GM19193 (cell line): ENCODE data around the gene PRM2.

Experiments used
- POLR2A ChIP-seq: IDR thresholded peaks from 4 replicates; pipeline ENCODE4 v1.6.1; 2011; ENCODE audit not compliant: insufficient read depth, insufficient read length; ENCODE audit errors: extremely low read depth

PRM2 gene

DNA sequence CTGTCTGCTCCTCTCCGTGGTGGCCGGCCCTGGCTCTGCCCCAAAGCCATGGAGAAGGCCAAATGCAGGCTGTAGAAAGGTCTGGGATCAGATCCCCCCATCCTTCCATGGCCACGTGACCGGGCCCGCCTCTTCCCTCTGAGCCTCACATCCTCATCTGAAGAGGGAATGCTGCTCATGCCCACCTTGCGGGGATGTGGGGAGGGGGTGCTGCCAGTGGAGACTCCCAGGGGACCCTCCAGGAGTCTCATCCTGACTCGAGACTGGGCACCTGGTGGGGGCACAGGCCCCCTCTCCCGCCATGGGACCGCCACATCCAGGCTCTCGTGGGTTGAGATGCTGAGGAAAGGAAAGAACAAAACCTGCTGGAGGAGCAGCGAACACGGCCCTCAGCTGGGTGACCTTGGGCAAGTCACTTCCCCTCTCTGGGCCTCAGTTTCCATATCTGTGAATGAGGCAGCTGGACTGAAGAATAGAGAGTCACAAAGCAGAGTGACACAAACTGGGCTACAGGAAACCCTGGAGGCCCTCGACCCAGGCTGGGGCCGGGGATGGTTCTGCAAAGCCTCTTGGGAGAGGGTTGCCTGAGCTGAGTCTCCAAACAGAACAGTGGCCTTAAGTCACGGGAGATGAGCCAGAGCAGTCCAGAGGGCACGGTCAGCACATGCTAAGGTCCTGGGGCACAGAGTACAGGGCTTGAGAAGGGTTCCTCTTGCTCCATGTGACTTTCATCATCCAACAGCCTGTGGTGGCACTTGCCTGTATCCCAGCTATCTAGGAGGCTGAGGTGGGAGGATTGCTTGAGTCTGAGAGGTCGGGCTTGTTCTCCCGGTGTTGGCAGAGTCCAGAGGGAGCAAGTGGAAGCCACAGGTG, 50.4 kb downstream of the PRM2 start:
- TF ChIP-seq POLR2A: peak; percentile 51
